WTC11 (cell line): ENCODE measurements around the gene MACF1.

Experiments
- ESRRA ChIP-seq: sonication (generic); formaldehyde crosslinking; IDR thresholded peaks from 2 replicates; pipeline ENCODE4 v1.8.1; 2022; ENCODE audit warnings: mild to moderate bottlenecking, missing genetic modification reagents, borderline replicate concordance
- NR2C2 ChIP-seq: sonication (generic); formaldehyde crosslinking; IDR thresholded peaks from 2 replicates; pipeline ENCODE4 v1.8.0; 2022; ENCODE audit warnings: mild to moderate bottlenecking, missing genetic modification reagents
- NR3C1 ChIP-seq: sonication (generic); formaldehyde crosslinking; conservative IDR thresholded peaks from 2 replicates; pipeline ENCODE4 v1.8.1; 2023; ENCODE audit warnings: low read depth, mild to moderate bottlenecking, missing genetic modification reagents
- TCF7 ChIP-seq: sonication (generic); formaldehyde crosslinking; IDR thresholded peaks from 2 replicates; pipeline ENCODE4 v1.8.0; 2022; ENCODE audit warnings: mild to moderate bottlenecking, low read depth, missing genetic modification reagents, moderate library complexity
- ZNF219 ChIP-seq: sonication (generic); formaldehyde crosslinking; IDR thresholded peaks from 2 replicates; pipeline ENCODE4 v1.8.0; 2023; ENCODE audit warnings: missing genetic modification reagents, mild to moderate bottlenecking, borderline replicate concordance
- TF ChIP-seq, protein P1 (sequence below): sonication (generic); formaldehyde crosslinking; IDR thresholded peaks from 2 replicates; pipeline ENCODE4 v1.8.1; 2022; ENCODE audit warnings: mild to moderate bottlenecking, moderate library complexity, missing genetic modification reagents
- TF ChIP-seq, protein P2 (sequence below): fragments of 200-600 bp; IDR thresholded peaks from 2 replicates; pipeline ENCODE4 v1.8.0; 2022; ENCODE audit warnings: antibody characterized with exemption
- TF ChIP-seq, protein P3 (sequence below): sonication (generic); formaldehyde crosslinking; IDR thresholded peaks from 2 replicates; pipeline ENCODE4 v1.8.1; 2022; ENCODE audit warnings: low read depth, mild to moderate bottlenecking, moderate library complexity, missing genetic modification reagents, borderline replicate concordance
- TF ChIP-seq, protein P4 (sequence below): sonication (generic); formaldehyde crosslinking; IDR thresholded peaks from 2 replicates; pipeline ENCODE4 v1.8.1; 2023; ENCODE audit warnings: mild to moderate bottlenecking, moderate library complexity, missing genetic modification reagents
- TF ChIP-seq, protein P5 (sequence below): sonication (generic); formaldehyde crosslinking; IDR thresholded peaks from 2 replicates; pipeline ENCODE4 v1.8.0; 2022; ENCODE audit warnings: mild to moderate bottlenecking, missing genetic modification reagents

DNA sequence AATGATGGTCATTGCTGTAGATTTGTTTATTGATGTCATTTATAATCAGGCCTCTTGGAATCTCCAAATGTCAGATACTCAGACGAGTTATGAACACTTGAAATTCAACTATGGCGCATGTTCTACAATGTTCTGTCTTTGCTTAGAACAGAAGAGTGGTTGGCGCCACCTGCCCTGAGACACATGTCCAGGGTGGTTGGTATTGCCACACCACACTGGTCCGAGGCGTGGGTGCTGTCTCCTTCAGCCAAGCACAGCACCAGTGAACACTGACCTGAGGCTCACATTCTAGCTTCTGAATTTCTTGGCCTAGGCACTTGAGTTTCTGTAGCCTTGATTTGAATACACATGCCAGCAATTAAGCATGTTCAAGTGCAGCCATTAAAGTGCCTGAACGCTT lies 276.8 kb downstream of the MACF1 start:
- TF ChIP-seq, protein P1, sequence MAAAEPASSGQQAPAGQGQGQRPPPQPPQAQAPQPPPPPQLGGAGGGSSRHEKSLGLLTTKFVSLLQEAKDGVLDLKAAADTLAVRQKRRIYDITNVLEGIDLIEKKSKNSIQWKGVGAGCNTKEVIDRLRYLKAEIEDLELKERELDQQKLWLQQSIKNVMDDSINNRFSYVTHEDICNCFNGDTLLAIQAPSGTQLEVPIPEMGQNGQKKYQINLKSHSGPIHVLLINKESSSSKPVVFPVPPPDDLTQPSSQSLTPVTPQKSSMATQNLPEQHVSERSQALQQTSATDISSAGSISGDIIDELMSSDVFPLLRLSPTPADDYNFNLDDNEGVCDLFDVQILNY (CRISPR knock-in tag): no peak
- TF ChIP-seq, protein P2, sequence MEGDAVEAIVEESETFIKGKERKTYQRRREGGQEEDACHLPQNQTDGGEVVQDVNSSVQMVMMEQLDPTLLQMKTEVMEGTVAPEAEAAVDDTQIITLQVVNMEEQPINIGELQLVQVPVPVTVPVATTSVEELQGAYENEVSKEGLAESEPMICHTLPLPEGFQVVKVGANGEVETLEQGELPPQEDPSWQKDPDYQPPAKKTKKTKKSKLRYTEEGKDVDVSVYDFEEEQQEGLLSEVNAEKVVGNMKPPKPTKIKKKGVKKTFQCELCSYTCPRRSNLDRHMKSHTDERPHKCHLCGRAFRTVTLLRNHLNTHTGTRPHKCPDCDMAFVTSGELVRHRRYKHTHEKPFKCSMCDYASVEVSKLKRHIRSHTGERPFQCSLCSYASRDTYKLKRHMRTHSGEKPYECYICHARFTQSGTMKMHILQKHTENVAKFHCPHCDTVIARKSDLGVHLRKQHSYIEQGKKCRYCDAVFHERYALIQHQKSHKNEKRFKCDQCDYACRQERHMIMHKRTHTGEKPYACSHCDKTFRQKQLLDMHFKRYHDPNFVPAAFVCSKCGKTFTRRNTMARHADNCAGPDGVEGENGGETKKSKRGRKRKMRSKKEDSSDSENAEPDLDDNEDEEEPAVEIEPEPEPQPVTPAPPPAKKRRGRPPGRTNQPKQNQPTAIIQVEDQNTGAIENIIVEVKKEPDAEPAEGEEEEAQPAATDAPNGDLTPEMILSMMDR: no peak
- TF ChIP-seq, protein P3, sequence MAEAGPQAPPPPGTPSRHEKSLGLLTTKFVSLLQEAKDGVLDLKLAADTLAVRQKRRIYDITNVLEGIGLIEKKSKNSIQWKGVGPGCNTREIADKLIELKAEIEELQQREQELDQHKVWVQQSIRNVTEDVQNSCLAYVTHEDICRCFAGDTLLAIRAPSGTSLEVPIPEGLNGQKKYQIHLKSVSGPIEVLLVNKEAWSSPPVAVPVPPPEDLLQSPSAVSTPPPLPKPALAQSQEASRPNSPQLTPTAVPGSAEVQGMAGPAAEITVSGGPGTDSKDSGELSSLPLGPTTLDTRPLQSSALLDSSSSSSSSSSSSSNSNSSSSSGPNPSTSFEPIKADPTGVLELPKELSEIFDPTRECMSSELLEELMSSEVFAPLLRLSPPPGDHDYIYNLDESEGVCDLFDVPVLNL (CRISPR knock-in tag): no peak
- no peak for TF ChIP-seq NR2C2
- no peak for TF ChIP-seq TCF7 (CRISPR knock-in tag)
- no peak for TF ChIP-seq ESRRA (CRISPR knock-in tag)
- TF ChIP-seq, protein P4, sequence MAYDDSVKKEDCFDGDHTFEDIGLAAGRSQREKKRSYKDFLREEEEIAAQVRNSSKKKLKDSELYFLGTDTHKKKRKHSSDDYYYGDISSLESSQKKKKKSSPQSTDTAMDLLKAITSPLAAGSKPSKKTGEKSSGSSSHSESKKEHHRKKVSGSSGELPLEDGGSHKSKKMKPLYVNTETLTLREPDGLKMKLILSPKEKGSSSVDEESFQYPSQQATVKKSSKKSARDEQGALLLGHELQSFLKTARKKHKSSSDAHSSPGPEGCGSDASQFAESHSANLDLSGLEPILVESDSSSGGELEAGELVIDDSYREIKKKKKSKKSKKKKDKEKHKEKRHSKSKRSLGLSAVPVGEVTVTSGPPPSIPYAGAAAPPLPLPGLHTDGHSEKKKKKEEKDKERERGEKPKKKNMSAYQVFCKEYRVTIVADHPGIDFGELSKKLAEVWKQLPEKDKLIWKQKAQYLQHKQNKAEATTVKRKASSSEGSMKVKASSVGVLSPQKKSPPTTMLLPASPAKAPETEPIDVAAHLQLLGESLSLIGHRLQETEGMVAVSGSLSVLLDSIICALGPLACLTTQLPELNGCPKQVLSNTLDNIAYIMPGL: no peak
- TF ChIP-seq, protein P5, sequence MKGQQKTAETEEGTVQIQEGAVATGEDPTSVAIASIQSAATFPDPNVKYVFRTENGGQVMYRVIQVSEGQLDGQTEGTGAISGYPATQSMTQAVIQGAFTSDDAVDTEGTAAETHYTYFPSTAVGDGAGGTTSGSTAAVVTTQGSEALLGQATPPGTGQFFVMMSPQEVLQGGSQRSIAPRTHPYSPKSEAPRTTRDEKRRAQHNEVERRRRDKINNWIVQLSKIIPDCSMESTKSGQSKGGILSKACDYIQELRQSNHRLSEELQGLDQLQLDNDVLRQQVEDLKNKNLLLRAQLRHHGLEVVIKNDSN (CRISPR knock-in tag): no peak
- TF ChIP-seq ZNF219 (CRISPR knock-in tag): no peak
- TF ChIP-seq NR3C1 (CRISPR knock-in tag): no peak
